Stimulated activated CD8-positive, alpha-beta memory T cell treated with anti-CD3 and anti-CD28 coated beads, Interleukin-4, amount 100 ng/mL, for 24 hours (primary cell): Measurements from ENCODE around the gene DEPDC1.

Experiments
- DNase-seq: peaks from one replicate; pipeline ENCODE4 v3.0.0-alpha.2; 2020; ENCODE audit warnings: low read depth

The DEPDC1 gene

GRCh38 chr1:68473060-68473459, 23.8 kb downstream of the DEPDC1 start:
- no peak for DNase-seq

DNA sequence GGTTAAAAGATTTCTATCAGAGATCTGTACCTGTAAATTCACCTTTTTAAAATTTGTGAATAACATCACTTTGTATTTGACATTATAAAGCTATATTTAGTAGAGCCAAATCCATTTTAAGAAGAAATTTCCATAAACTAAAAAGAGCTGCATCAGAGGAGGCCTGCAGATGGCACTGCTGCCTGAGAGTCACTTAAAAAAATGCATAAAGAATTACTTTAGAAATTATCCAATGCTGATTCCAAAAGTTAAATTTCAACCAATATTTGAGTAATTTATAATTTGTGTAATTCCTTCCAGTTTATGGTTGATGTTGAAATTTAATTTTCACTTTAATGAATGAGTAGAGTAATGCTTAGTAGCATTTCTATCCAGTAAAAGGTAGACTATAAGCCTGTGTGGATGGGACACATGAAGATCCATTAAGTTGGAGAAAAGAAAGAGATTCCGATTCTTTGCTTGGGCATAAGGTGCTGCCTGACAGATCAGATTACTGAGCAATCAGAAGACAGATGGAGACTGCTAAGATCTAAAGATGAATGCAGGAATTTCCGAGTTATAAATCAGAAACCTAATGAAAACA, 26.4 kb downstream of the DEPDC1 start:
- no peak for DNase-seq

GRCh38 chr1:68464891-68465290, 32.0 kb downstream of the DEPDC1 start:
- no peak for DNase-seq

- DNase-seq, result no peak
Measured at GRCh38 chr1:68460935-68461334, 35.9 kb downstream of the DEPDC1 start.

GRCh38 chr1:68459796-68460195, 37.1 kb downstream of the DEPDC1 start:
- no peak for DNase-seq

DNA sequence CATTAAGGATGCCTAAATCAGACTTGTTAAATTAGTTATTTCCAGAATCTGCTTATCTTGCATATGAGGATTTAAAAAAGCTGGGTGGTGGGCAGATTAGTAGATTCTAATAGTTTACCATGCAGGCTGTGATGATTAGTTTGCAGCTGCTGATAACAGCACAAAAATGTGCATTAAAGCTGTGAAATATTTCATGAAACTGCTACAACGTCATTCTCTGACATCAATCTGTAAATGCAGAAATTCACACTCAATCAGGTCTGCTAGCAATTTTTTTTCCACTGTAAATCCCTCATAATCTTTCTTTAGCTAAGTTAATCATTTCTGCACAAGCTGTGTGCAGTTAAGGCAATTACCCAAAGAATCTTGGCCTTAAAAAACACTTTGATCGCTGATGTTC, 37.8 kb downstream of the DEPDC1 start:
- no peak for DNase-seq

- no peak for DNase-seq
Measured at GRCh38 chr1:68456202-68456601, 40.7 kb downstream of the DEPDC1 start.

DNA sequence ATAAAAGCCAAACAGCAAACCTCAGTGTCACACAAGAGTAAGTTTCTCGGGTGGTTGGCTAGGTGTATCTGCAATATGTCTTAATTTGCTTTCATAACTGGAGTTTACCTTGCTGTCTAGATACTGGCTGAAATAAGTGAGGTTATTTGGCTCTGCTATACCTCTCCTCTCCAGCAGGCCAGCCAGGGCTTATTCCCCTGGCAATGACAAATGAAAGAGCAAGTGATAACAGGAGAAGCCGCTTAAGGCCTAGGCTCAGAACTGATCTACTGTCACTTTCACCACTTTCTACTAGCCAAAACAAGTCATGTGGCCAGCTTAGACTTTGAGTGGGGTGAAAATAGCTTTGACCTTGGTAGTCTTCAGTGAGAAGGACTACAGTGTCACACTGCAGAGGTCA, 42.3 kb downstream of the DEPDC1 start:
- no peak for DNase-seq

DNA sequence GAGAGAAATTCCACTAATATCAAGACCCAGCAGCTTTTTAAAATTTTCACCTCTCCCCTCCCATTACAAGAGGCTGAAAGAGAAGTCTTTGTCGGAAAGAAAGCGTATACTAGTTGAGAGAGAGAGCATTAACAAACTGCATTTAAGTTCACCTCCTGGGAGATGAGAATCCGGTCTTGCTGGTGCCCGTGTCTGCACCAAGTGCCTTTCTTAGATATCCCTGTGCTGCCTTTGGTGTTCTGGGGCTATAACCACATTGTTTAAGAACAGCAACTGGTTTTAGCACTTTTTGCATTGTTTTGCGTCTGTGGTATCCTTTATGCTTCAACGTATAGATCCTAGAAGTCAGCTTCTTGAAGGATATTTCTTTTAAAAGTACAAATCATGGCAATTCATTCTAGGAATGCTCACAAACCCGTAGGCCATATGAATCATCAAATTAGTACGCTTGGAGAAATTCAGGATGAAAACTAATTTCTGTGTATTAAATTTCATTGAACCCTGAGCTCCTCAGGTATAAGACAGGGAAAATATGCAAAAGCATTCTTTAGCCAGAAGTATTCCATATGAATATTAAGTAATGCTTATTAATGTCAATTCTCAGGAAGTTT, 43.7 kb downstream of the DEPDC1 start:
- DNase-seq, result no peak

- no peak for DNase-seq
Measured at GRCh38 chr1:68449901-68450300, 47.0 kb downstream of the DEPDC1 start, which contains the start of gene RPE65. TSS of gene RPE65 (minus strand) at chr1:68449954. CDS start at chr1:68449905, 49 bp downstream.

DNA sequence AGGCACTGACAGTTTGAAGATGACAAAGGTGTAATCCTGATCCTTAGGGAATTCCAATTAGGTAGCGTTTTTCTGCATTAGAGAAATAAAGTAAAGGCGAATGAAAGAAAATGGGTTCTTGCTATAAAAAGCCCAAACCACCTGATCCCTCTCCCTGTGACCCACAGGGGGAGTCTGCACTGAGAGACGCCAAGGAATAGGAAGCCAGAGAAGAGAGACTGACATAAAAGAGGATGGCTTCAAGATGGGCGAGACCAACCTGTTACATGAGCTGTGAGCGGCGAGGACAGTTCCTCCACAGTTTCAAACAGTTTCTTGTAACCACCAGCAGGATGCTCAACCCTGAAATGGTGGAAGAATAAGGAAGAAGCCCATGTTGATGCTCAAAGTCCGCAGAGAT, 48.5 kb downstream of the DEPDC1 start:
- DNase-seq, result no peak

DNA sequence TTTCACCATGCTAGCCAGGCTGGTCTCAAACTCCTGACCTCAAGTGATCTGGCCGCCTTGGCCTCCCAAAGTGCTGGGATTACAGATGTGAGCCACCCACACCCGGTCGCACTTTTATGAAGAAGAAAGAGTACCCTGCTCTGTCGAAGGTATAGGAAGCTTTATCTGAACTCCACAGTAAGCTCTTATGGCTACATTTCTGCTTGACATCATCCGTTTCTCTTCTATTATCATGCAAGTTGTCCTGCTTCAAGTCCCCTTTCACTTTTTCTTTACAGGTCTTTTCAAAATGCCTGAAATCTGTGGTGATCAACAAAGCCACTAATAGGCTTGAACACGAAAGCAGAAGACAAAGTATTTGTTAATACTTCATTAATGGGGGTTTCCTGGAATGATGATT, 51.2 kb downstream of the DEPDC1 start:
- no peak for DNase-seq

GRCh38 chr1:68442822-68443556, 53.9 kb downstream of the DEPDC1 start:
- no peak for DNase-seq

DNA sequence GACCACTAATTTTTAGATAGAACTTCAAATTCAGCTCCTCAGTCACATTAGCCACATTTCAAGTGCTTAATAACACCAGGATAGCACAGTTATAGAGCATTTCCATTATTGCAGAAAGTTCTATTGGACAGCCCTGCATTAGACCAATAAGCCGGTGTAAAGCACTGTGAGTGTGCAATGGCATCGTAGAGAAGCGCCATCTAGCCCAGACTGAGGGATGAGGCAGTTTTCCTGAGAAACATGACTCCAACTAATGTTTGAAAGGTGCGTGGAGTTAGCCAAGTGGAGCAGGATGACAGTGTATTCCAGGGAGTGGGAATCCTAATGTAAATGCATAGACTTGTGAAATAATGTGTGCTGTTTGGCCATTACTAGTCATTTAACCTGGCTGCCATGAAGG, 54.9 kb downstream of the DEPDC1 start:
- DNase-seq, result no peak

GRCh38 chr1:68438310-68438709, 58.6 kb downstream of the DEPDC1 start:
- no peak for DNase-seq

- DNase-seq, result no peak
Measured at GRCh38 chr1:68433395-68433794, 63.5 kb downstream of the DEPDC1 start.

DNA sequence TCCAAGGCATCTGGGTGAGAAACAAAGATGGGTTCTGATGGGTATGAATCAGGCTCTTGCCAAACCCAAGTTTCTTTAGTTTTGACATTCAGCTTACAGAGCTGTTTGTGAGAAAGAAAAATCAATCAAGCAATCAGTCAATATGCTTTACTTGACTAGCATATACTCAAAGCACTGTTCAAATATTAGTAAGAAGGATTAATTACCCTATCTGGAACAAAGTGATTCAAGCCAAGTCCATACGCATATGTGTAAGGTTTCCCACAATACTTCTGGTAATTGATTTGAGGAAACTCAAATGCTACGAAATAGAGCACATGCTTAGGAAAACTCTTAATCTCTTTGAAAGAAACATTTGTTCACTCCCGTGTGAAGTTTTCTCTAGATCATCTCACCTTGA, 65.8 kb downstream of the DEPDC1 start:
- DNase-seq, result no peak

- DNase-seq, result no peak
Measured at GRCh38 chr1:68429233-68429808, 67.6 kb downstream of the DEPDC1 start.

DNA sequence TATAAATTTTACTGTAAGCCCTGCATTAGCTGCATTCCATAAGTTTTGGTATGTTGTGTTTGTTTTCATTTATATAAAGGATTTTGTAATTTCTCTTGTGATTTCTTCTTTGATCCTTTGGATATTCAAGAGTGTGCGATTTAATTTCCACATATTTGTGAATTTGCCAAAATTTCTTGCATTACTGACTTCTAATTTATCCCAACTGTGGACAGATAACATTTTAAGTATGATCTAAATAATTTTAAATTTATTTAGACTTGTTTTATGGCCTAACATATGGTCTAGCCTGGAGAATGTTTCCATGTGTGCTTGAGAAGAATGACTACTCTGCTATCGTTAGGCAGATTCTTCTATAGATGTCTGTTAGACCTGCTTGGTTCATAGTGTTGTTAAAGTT, 70.3 kb downstream of the DEPDC1 start:
- no peak for DNase-seq
